EH (cell line): ENCODE measurements around the gene MRPL36.
A peak's percentile ranks its signal among the peaks of the same experiment; 100 is the strongest.
"Not testable (repeated sequence)": the region's sequence is repeated elsewhere in the genome, so short reads cannot be mapped to it uniquely, and the experiment has no call there.

Experiments used
- DNase-seq: peaks from one replicate; pipeline ENCODE4 v3.0.0-alpha.2; 2015; ENCODE audit warnings: low read depth

Gene MRPL36

GRCh38 chr5:1832511-1833250 lies 33.0 kb upstream of the MRPL36 start:
- no peak for DNase-seq

GRCh38 chr5:1831677-1832313 lies 32.2 kb upstream of the MRPL36 start:
- peak; percentile 4 for DNase-seq

- DNase-seq = no peak
Observed at GRCh38 chr5:1831257-1831656, 31.6 kb upstream of the MRPL36 start.

- no peak for DNase-seq
Observed at GRCh38 chr5:1830571-1831228, 31.1 kb upstream of the MRPL36 start.

- peak; percentile 1 for DNase-seq
Observed at GRCh38 chr5:1827886-1828397, 28.3 kb upstream of the MRPL36 start.

GRCh38 chr5:1827025-1827885 lies 27.6 kb upstream of the MRPL36 start:
- DNase-seq = no peak

GRCh38 chr5:1826235-1826980 lies 26.8 kb upstream of the MRPL36 start:
- no peak for DNase-seq

GRCh38 chr5:1824903-1825841 lies 25.5 kb upstream of the MRPL36 start:
- no peak for DNase-seq

- DNase-seq = no peak
Observed at GRCh38 chr5:1824109-1824821, 24.6 kb upstream of the MRPL36 start.

GRCh38 chr5:1823381-1824034 lies 23.9 kb upstream of the MRPL36 start:
- DNase-seq = no peak

- DNase-seq = no peak
Observed at GRCh38 chr5:1821862-1822261, 22.2 kb upstream of the MRPL36 start.

GRCh38 chr5:1820926-1821325 lies 21.3 kb upstream of the MRPL36 start:
- DNase-seq = no peak

- DNase-seq = no peak
Observed at GRCh38 chr5:1820381-1820780, 20.7 kb upstream of the MRPL36 start.

GRCh38 chr5:1819458-1819857 lies 19.8 kb upstream of the MRPL36 start:
- no peak for DNase-seq

GRCh38 chr5:1818784-1819183 lies 19.1 kb upstream of the MRPL36 start:
- DNase-seq = no peak

- no peak for DNase-seq
Observed at GRCh38 chr5:1817261-1818043, 17.8 kb upstream of the MRPL36 start.

- not testable (repeated sequence) for DNase-seq
Observed at GRCh38 chr5:1816495-1817089, 17.0 kb upstream of the MRPL36 start.

- no peak for DNase-seq
Observed at GRCh38 chr5:1815881-1816292, 16.2 kb upstream of the MRPL36 start.
